Mesothelial cell of epicardium (in vitro differentiated cells): ENCODE measurements around the gene EXOC7. TPM values are rescaled to one million over a fixed set of nuclear protein-coding genes. Genes with fewer than 3 reads are reported as not detected.
"Not testable (repeated sequence)": the region's sequence is repeated elsewhere in the genome, so short reads cannot be mapped to it uniquely, and the experiment has no call there.

Source experiments
- DNase-seq, 2 experiments: peaks; one replicate each; pipeline ENCODE4 v3.0.0; 2021; ENCODE audit warnings: low spot score in 2 of 2; ENCODE audit not compliant: unreplicated experiment in 2 of 2
- H3K27ac Mint-ChIP-seq: 2 replicates; pipeline ENCODE4 v1.8.0; 2021; ENCODE audit warnings: mixed read lengths
- H3K27me3 Mint-ChIP-seq: 2 replicates; pipeline ENCODE4 v1.8.0; 2021; ENCODE audit warnings: low read depth, mixed read lengths
- H3K36me3 Mint-ChIP-seq: 2 replicates; pipeline ENCODE4 v1.8.0; 2021; ENCODE audit warnings: mixed read lengths
- H3K4me1 Mint-ChIP-seq: 2 replicates; pipeline ENCODE4 v1.8.0; 2021; ENCODE audit warnings: mixed read lengths
- H3K4me3 Mint-ChIP-seq: 2 replicates; pipeline ENCODE4 v1.8.0; 2021; ENCODE audit warnings: mild to moderate bottlenecking, moderate library complexity, mixed read lengths
- H3K9me3 Mint-ChIP-seq: 2 replicates; pipeline ENCODE4 v1.8.0; 2021; ENCODE audit warnings: mixed read lengths
- total RNA-seq: library from RNA; stranded (reverse); gene quantifications from 3 replicates; pipeline ENCODE4 v1.2.1, GENCODE V29; 2021
- TF ChIP-seq, protein P1 (sequence below): fragments of 200-600 bp; sonication (generic); IDR thresholded peaks from one replicate; pipeline ENCODE4 v1.5.0; 2021; ENCODE audit warnings: antibody characterized with exemption; ENCODE audit not compliant: unreplicated experiment

The EXOC7 gene
- total RNA-seq, 1 donor from 2014 or later, result 261 TPM

DNA sequence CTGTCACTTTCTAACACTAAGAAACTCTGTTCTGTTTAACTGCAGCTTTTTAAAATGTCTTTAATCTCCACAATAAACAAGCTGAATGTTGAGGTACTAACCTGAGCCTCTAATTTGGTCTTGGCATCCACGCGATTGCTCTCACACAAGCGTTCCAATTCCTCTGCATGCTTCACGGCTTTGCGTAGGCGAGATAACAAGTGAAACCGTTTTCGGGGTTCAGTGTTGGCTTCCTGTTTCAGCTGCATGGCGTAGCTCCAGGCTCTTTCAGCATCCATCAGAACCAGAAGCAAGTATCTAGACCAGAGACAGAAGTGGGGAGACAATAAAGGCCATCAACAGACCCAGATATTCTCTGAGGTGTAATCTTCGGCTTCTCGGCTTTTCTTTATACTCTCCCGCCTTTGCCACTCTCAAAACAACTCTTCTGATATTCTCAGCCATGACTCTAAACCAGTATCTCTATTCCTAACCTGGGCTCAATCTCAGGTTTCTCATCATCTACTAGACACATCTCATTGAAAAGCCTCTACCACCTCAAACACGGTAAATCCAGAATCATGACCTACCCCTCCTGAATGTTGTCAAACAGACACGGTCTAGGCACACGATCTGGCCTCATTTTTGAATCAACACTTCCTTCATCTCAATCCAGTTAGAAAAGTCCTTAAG, 39.6 kb downstream of the EXOC7 start:
- no peak overlapping the region for H3K4me3 Mint-ChIP-seq
- H3K4me1 Mint-ChIP-seq, result no peaks in the 10 kb centered on the region
- peaks cover 52% of the 10 kb centered on the region for H3K36me3 Mint-ChIP-seq
- TF ChIP-seq, protein P1, sequence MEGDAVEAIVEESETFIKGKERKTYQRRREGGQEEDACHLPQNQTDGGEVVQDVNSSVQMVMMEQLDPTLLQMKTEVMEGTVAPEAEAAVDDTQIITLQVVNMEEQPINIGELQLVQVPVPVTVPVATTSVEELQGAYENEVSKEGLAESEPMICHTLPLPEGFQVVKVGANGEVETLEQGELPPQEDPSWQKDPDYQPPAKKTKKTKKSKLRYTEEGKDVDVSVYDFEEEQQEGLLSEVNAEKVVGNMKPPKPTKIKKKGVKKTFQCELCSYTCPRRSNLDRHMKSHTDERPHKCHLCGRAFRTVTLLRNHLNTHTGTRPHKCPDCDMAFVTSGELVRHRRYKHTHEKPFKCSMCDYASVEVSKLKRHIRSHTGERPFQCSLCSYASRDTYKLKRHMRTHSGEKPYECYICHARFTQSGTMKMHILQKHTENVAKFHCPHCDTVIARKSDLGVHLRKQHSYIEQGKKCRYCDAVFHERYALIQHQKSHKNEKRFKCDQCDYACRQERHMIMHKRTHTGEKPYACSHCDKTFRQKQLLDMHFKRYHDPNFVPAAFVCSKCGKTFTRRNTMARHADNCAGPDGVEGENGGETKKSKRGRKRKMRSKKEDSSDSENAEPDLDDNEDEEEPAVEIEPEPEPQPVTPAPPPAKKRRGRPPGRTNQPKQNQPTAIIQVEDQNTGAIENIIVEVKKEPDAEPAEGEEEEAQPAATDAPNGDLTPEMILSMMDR, result no peak
- H3K27ac Mint-ChIP-seq, result no peak overlapping the region
- no peak for DNase-seq
- no peaks in the 10 kb centered on the region for H3K9me3 Mint-ChIP-seq
- H3K27me3 Mint-ChIP-seq, result no peaks in the 10 kb centered on the region

DNA sequence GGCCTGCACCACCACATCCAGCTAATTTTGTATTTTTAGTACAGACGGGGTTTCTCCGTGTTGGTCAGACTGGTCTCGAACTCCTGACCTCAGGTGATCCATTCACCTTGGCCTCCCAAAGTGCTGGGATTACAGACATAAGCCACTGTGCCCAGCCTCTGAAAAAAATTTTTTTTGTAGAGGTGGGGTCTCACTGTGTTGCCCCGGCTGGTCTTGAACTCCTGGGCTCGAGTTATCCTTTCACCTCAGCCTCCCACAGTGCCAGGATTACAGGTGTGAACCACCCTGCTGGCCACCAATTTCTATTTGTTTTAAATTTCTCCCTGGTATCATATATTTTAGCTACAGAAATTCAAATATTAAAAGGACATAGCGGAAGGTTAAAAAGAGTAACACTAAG, 45.3 kb downstream of the EXOC7 start:
- peaks cover 49% of the 10 kb centered on the region for H3K36me3 Mint-ChIP-seq
- H3K9me3 Mint-ChIP-seq, DNase-seq, H3K27me3 Mint-ChIP-seq, H3K27ac Mint-ChIP-seq, H3K4me3 Mint-ChIP-seq, H3K4me1 Mint-ChIP-seq: not testable (repeated sequence)

DNA sequence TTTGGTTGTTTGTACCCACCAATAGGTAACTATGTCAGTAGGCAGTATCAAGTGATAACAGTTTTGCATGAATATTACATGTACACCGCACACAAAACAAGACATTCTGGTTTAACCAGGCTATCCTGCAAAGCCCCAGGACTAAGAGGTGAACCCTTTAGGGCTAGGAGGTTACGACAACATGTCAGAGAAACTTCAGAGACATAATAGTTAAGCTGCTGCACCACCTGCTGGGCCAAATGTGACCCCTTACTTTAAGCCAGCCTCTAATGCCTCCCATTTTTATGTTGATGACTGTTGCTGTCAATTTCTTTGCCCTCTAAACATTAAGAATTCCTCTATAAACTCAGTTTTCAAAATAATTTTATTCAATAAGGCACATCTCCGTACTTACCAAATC, 46.7 kb downstream of the EXOC7 start:
- peaks cover 44% of the 10 kb centered on the region for H3K36me3 Mint-ChIP-seq
- DNase-seq, result no peak
- H3K4me1 Mint-ChIP-seq, result peaks cover 7% of the 10 kb centered on the region
- H3K4me3 Mint-ChIP-seq, result no peak overlapping the region
- no peak overlapping the region for H3K27ac Mint-ChIP-seq
- TF ChIP-seq, protein P1, result no peak
- no peaks in the 10 kb centered on the region for H3K27me3 Mint-ChIP-seq
- no peaks in the 10 kb centered on the region for H3K9me3 Mint-ChIP-seq

DNA sequence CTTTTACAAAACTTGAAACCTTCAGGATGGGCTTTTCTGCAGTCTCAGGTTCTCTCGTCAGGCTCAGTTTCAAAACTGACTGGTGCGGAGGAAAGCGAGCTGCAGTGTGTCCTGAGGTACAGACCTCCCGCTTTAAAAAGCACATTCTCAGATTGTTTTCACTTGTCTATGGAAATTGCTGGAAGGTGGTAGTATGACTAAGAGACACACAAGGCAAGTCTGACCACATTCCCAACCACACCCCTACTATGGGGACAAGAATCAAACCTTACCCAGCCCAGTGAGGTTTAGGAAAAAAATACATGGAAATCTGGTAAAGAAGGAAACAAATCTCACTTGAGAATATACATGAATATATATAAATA, 49.5 kb downstream of the EXOC7 start:
- H3K9me3 Mint-ChIP-seq, result no peaks in the 10 kb centered on the region
- peak overlapping the region; percentile 69 for H3K27ac Mint-ChIP-seq
- H3K4me3 Mint-ChIP-seq, result no peak overlapping the region
- TF ChIP-seq, protein P1, result no peak
- H3K4me1 Mint-ChIP-seq, result peaks cover 10% of the 10 kb centered on the region
- DNase-seq, result no peak
- H3K36me3 Mint-ChIP-seq, result peaks cover 42% of the 10 kb centered on the region
- no peaks in the 10 kb centered on the region for H3K27me3 Mint-ChIP-seq

DNA sequence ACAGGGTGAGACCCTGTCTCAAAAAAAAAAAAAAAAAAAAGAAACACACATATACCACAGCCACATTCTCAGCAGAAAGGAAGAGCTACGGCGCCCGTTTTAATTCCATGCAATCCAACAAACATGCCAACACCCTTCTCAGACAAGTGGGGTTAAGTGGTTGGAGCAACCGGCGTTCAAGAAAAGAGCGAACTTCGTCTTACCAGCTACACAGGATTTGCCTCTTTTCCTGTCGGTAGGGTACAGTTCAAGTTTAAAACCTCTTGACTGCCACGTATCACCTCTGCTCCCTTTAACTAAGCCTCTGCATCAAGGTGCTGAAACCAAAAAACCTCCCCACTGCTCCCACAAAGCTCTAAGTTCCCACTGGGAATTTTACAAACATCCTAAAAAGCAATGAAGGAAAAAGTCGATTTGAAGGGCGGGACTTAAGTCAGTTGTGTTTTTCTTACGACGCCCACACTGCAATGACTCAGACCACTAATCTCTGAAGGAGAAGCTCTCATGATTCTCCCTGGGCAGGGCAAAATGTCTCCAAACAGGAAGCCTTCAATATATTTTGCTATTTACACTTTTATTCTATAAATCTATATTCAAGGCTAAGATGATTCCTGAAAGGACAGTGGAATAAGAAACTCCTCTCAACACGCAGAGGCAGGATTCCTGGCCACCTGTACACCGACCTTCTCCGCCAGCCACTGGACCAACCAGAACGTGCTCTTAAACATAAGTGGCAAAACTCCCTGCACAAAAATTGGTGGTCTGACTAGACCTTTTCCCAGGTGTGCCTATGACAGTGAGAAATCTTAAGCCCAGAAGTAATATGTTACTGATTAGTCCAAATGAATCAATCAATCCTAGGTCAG, 50.1 kb downstream of the EXOC7 start:
- no peak overlapping the region for H3K4me3 Mint-ChIP-seq
- H3K27ac Mint-ChIP-seq, result peak overlapping the region; percentile 69
- no peaks in the 10 kb centered on the region for H3K27me3 Mint-ChIP-seq
- no peak for DNase-seq
- H3K9me3 Mint-ChIP-seq, result no peaks in the 10 kb centered on the region
- H3K4me1 Mint-ChIP-seq, result peaks cover 10% of the 10 kb centered on the region
- TF ChIP-seq, protein P1, result no peak
- peaks cover 40% of the 10 kb centered on the region for H3K36me3 Mint-ChIP-seq

DNA sequence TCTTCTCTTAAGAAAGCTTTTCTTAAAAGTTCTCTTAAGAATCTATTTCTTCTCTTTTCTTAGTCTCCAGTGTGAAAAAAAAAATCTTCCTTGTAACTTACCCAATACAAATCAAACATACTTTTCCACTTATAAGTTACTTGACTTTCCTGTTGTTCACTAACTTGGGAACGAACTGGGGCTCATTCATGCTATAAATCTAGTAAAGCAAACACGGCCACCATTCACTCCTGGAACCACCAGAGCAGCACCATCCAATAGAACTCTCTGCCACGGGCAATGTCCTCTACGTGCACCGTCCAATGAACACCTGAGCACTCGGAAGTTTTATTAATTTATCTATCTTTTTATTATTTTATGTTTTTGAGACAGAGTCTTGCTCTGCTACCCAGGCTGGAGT, 52.0 kb downstream of the EXOC7 start:
- Mint-ChIP-seq H3K36me3 (peaks cover 40% of the 10 kb centered on the region), H3K4me3 (no peak overlapping the region), H3K27ac (peak overlapping the region; percentile 88), H3K27me3 (no peaks in the 10 kb centered on the region), H3K9me3 (no peaks in the 10 kb centered on the region), H3K4me1 (peaks cover 10% of the 10 kb centered on the region)
- DNase-seq, result no peak
- TF ChIP-seq, protein P1, result no peak
